SK-N-SH treated with all-trans-retinoic acid at 6 μM for 48 hours (cell line): ENCODE measurements around the gene C19orf44.

Experiments
- ARNTL ChIP-seq: fragments of 450-650 bp; formaldehyde crosslinking; IDR thresholded peaks from 2 replicates; pipeline ENCODE4 v1.5.0; 2020; ENCODE audit warnings: low read depth, mild to moderate bottlenecking, moderate library complexity, borderline replicate concordance
- PATZ1 ChIP-seq: fragments of 250-450 bp; sonication (Bioruptor Pico); IDR thresholded peaks from 2 replicates; pipeline ENCODE4 v1.8.0; 2020; ENCODE audit warnings: mild to moderate bottlenecking, moderate library complexity, borderline replicate concordance
- ZNF70 ChIP-seq: fragments of 450-650 bp; formaldehyde crosslinking; IDR thresholded peaks from 2 replicates; pipeline ENCODE4 v1.5.0; 2020; ENCODE audit warnings: mild to moderate bottlenecking, moderate library complexity
- TF ChIP-seq, protein P1 (sequence below): fragments of 250-450 bp; sonication (Bioruptor Pico); IDR thresholded peaks from 2 replicates; pipeline ENCODE4 v1.5.1; 2020; ENCODE audit warnings: low read depth, mild to moderate bottlenecking, moderate library complexity

DNA sequence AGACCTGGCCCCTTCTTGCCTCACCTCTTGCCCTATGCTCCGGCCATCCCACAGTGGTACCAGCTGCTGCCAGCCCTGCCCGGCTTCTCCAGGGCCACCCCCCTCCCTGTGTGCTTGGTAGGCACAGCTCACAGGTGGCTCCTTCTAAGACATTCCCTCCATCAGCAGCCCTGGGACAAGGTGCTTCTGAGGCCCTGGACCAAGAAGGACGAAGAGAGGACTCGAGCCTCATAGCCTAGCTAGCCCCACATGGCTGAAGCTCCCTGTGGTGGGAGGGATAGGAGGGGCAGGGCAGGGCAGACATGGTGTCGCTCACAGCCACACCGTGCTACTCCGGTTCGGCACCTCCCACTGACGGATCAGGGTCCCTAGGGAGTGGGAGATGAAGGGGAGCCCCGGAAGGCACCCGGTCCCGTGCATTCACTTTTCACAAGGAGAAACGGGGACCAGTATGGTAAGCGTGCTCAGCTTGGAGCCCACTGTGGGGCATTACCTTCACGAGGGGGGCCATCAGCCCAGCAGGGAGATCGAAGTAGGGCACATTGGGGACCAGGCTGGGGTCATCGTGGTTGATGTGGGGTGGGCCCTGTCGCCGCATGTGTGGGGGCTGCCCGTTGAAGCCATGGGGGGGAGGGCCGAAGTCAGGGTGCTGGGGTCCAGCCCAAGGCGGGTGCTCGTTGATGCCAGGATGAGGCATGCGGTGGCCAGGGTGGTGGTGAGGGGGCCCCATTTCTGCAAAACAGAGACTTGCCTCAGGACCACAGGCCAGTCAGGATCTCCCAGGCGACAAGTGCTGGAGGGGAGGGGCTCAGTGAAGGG is 26.6 kb downstream of the C19orf44 start:
- TF ChIP-seq, protein P1, sequence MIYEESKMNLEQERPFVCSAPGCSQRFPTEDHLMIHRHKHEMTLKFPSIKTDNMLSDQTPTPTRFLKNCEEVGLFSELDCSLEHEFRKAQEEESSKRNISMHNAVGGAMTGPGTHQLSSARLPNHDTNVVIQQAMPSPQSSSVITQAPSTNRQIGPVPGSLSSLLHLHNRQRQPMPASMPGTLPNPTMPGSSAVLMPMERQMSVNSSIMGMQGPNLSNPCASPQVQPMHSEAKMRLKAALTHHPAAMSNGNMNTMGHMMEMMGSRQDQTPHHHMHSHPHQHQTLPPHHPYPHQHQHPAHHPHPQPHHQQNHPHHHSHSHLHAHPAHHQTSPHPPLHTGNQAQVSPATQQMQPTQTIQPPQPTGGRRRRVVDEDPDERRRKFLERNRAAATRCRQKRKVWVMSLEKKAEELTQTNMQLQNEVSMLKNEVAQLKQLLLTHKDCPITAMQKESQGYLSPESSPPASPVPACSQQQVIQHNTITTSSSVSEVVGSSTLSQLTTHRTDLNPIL: no peak
- TF ChIP-seq ZNF70 (CRISPR knock-in tag): no peak
- TF ChIP-seq ARNTL (CRISPR knock-in tag): no peak
- TF ChIP-seq PATZ1: no peak
